Activated naive CD4-positive, alpha-beta T cell treated with Interleukin-2 at 50 U/mL for 16 hours (primary cell): Measurements from ENCODE around the gene GSTA1.
"Not testable (repeated sequence)": the region's sequence is repeated elsewhere in the genome, so short reads cannot be mapped to it uniquely, and the experiment has no call there.

Experiments used
- DNase-seq: peaks from one replicate; pipeline ENCODE4 v3.0.0-alpha.2; 2020

Gene GSTA1

DNA sequence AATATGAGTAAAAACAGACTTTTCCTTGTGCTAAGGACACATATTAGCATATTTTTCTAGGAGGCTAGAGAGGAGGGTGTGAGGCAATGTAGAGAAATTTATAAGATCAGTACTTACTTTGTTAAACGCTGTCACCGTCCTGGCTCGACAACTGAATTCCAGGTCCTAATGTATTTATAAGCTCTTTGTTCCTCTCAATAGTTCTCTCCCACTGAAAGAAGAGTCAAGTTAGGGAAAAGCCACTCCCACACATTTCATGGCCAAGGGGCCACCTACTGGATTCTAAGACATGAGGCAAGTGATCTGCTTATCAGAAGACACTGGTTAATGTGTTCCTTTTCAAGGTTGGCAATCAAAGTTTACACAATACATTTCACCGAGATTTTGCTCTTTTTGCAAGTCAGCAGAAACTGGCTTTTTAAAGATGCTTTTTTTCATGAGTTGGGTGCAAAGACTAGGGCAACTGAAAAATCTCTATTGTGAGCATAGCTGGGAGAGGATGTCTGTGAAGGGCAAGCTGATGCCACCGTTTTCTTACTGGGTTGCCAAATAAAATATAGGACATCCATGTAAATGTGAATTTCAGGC, at the start of gene GSTA1:
Gene GSTA1, minus strand, starts transcription at position 149 of the 588 bp plus-strand sequence. CDS start 4,549 bp downstream, outside the sequence.
- DNase-seq = not testable (repeated sequence)

DNA sequence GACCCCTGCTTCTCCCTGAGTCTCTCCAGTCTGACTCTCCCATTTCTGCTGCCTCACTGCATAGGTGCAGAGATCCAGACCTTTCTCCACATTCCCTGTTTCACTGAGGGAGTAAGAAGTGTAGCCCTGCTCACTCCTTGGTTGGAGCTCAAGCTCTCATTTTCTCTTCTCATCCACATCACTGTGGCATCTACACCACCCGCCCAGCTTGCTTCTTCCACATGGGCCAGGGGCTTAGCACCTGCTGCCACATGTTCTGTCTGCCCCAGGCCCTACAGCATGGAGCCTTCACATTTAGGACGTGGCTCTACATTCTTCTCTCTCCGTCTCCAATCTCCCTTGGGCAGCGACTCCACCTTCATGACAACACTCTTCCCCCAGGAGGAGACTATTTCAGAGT, 45.5 kb upstream of the GSTA1 start:
- no peak for DNase-seq

DNA sequence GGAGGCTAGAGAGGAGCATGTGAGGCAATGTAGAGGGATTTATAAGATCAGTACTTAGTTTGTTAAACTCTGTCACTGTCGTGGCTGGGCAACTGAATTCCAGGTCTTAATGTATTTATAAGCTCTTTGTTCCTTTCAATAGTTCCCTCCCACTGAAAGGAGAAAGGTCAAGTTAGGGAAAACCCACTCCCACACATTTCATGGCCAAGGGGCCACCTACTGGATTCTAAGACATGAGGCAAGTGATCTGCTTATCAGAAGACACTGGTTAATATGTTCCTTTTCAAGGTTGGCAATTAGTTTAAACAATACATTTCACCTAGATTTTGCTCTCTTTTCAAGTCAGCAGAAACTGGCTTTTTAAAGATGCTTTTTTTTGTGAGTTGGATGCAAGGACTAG, 42.4 kb upstream of the GSTA1 start:
- DNase-seq = no peak

DNA sequence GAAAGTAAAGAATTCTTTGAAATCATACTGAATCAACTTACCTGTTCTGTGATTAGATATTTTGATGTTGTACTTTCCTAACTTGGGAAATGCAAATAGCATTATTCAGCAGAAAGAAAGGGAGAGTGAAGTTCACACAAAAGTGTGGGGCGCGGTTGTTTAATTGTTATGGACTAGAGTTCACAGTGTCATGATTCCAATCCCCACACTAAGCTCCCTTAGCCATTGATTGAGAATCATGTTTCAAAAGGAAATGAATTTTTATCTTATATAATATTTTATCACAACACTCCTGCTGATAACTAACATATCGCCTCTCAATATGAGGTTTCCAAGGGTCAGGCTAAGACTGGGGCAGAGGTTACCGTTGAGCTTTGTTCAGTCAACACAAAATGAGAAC, 40.0 kb upstream of the GSTA1 start:
- no peak for DNase-seq

DNA sequence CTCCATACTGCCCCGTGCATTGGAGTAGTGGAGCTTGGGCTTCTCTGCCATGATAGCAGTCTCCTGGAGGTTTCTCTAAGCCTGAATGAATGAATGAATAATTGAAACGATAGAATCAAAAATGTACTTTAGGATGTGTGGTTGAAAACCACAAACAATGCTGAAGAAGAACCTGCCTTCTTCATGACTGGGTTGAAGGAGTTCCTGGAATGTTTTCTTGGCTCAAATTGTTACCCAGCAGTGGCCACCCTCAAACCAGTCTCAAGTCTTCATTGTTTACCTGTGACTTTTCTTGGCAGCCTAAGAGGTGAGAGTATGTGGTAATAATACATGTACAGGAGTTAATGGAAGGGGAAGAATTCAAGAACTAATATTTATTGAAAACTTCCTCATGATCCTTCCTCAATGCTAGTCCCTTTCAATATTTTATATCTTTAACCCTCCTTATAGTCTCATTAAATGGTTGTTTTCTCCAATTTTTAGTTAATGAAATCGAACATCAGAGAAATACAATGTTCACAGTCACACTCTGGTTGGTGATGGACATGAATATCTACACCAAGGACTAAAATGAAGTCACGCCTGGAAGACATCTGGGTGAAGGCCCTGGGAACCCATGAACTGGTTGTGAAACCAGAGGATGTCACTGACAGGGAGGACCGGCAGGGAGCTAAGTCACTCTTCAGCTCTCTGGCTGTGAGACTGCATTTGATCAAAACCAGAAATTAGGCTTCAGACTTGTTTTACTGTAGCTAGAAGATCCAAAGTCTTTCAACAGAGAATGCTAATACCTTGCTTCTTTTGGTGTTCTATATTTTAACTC, 37.4 kb upstream of the GSTA1 start, which contains the start of gene GSTA5:
Gene GSTA5, minus strand, starts transcription at position 51 of the 823 bp plus-strand sequence.
- DNase-seq = no peak

DNA sequence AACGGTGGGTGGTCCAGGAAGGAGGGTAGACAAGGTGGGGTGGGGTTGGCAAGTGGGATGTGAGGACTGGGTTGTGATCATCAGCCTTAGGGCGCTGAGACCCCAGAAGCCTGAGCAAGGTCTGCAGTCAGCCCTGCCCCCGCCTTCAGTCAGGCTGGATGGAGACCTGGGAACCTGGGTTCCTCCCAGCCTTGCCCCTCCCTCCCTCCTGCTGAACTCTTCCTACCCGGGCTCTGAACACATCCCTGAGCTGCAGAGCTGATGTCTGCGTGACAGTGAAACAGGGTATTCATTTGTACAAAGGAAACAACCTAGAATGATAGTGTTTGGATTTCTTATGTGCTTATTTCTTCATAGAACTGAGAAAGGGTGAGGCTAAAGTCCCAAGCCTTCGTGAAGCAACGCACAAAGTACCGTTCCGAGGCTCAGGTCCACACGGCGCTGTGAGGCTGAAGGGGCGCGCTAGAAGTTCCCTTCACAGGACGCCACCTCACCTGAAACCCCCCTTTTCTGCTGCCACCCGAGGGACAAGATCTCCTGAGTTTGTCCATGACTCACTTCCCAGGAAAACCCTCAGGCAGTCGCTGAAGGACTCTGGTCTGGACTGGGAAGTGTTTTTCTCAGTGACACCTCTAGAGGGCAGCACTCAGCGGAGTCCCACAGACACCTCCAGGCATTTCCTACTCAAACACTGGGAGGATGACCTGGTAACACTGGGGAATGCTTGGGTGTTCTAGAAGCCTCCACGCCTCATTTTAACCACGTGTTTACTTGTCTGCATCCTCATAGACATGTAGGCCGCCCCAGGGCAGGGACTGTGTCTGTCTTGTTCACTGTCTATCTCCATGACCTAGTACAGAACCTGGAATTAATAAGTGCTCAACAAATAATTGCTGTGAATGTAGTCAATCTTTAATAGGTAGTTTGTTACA, 35.8 kb upstream of the GSTA1 start:
- DNase-seq = peak; percentile 49

DNA sequence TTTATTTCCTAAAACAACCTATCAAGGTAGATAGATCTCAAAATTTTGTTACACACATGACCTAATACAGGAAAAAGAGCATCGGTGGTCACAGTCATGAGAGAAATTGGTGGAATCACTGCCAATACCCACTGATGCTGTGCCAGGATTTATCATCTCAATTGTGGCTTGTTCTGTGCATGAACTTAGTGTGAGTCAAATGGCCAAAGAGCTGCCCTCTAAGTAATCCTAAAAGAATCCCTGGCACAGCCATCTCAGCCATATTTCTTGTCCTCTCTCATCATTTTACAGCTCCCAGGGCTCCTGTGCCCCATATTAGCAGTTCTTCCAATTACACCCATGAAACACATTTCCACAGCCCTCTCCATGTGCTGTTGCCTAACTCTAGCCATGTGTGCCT, 30.9 kb upstream of the GSTA1 start:
- no peak for DNase-seq

DNA sequence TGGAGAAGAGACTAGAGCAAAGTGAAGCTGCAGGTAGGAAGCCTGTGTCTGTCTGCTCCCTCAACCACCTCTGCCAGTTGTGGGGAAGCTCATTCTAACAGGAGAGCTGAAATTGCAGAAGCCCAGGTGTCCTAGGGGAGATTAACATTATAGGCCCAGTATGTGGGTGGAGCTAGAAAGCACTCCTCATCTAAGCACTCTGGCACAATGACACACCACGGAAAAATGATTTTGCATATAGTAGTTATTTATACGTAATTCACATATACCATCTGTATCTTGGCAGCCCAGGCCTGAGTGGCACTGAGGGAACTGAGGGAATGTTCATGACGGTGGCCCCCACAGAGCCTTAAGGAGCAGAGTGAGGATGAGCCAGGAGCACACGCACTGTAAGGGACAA, 27.3 kb upstream of the GSTA1 start:
- DNase-seq = not testable (repeated sequence)

DNA sequence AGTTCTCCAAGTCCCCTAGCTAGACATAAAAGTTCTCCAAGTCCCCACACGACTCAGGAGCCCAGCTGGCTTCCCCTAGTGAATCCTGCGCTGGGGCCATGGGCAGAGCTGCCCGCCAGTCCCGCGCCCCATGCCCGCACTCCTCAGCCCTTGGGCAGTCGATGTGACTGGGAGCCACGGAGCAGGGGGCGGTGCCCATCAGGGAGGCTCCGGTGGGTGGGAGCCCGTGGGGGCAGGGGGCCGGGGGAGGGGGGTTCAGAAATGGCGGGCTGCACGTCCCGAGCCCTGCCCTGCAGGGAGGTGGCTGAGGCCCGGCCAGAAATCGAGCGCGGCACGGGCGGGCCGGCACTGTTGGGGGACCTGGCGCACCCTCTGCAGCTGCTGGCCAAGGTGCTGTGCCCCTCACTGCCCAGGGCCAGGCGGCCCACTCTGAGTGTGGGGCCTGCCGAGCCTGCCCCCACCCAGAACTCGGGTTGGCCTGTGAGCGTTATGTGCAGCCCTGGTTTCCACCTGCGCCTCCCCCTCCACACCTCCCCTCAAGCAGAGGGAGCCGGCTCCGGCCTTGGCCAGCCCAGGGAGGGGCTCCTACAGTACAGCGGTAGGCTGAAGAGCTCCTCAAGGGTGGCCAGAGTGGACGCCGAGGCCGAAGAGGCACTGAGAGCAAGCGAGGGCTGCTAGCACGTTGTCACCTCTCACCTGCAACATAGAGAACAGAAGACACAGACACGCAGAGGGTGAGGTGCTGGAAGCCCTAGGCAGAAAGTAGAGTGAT, 25.6 kb upstream of the GSTA1 start:
- DNase-seq = no peak

DNA sequence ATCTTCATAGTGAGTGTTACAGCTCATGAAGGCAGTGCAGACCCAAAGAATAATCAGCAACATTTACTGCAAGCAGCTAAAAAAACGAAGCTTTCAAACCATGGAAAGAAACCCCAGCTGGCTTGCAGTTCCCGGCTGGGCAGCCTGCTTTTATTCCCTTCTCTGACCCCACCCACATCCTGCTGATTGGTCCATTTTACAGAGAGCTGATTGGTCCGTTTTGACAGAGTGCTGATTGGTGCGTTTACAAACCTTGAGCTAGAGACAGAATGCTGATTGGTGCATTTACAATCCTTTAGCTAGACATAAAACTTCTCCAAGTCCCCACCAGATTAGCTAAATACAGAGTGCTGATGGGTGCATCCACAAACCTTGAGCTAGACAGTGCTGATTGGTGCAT, 25.0 kb upstream of the GSTA1 start:
- DNase-seq = not testable (repeated sequence)

DNA sequence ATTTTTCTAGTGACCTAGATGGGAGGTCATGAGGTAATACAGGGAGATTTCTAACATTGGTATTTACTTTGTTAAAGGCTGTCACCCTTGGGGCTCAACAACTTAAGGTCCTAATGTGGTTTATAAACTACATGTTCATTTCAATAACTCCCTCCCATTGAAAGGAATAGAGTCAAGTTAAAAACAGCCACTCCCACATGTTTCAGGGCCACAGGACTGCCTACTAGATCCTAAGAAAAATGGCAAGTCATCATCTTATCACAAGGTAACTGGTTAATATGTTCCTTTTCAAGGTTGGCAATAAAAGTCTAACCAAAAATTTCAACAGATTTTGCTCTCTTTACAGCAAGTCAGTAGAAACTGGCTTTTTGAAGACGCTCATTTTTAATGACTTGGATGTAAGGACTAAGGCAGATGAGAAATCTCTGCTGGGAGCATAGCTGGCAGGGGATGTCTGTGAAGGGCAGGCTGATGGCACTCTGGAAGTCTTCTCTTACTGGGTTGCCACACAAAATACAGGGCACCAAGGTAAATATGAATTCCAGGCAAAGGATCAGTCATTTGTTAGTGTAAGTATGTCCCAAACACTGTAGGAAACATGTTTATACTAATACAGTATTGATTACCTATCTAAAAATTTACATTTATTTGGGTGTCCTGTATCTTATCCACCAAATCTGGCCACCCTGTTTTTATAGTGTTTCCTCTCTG, 23.6 kb upstream of the GSTA1 start:
- DNase-seq = not testable (repeated sequence)

DNA sequence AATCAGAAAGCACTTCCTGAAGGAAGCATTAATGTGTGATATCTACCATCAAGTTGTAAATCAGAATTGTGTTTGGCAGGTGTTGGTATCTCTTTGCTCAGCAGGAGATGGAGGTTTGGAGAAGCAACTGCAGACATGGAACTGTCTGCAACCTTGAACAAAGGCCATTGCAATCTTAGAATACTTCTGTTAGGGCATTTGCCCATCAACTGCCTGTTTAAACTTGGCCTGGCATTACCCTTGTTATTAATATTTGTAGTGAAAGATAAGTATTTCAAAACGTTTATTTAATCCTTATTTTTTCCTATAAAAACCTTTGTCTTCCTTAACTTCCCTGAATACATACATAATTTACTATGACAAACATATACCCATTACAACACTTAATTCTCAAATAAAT, 22.9 kb upstream of the GSTA1 start:
- no peak for DNase-seq

DNA sequence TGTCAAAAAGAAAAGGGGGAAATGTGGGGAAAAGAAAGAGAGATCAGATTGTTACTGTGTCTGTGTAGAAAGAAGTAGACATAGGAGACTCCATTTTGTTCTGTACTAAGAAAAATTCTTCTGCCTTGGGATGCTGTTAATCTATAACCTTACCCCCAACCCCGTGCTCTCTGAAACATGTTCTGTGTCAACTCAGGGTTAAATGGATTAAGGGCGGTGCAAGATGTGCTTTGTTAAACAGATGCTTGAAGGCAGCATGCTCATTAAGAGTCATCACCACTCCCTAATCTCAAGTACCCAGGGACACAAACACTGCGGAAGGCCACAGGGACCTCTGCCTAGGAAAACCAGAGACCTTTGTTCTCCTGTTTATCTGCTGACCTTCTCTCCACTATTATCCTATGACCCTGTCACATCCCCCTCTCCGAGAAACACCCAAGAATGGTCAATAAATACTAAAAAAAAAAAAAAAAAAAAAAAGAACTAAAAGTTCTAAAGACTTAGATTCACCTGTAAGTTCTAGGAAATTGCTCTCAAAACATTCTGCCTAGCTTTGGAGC, 22.4 kb upstream of the GSTA1 start:
- DNase-seq = not testable (repeated sequence)

DNA sequence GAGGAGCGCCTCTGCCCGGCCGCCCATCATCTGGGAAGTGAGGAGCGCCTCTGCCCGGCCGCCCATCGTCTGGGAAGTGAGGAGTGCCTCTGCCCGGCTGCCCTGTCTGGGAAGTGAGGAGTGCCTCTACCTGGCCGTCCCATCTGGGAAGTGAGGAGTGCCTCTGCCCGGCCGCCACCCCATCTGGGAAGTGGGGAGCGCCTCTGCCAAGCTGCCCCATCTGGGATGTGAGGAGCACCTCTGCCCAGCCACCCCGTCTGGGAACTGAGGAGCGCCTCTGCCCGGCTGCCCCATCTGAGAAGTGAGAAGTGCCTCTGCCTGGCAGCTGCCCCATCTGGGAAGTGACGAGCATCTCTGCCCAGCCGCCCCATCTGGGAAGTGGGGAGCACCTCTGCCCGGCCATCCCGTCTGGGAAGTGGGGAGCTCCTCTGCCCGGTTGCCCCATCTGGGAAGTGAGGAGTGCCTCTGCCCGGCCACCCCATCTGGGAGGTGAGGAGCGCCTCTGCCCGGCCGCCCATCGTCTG, 21.7 kb upstream of the GSTA1 start:
- not testable (repeated sequence) for DNase-seq

DNA sequence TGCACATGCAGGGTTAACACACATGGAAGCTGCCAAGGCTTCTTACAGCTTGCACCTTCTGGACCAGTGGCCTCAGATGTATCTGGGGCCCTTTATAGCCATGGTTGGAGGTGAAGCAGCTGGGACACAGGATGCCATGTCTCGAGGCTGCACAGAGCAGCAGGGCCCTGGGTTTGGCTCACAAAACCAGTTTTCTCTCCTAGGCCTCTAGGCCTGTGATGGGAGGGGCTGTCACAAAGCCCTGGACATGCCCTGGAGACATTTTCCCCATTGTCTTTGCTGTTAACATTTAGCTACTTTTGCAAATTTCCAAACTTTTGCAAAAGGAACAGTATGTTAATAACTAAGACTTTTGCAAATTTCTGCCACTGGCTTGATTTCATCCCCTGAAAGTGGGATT, 18.2 kb upstream of the GSTA1 start:
- no peak for DNase-seq

DNA sequence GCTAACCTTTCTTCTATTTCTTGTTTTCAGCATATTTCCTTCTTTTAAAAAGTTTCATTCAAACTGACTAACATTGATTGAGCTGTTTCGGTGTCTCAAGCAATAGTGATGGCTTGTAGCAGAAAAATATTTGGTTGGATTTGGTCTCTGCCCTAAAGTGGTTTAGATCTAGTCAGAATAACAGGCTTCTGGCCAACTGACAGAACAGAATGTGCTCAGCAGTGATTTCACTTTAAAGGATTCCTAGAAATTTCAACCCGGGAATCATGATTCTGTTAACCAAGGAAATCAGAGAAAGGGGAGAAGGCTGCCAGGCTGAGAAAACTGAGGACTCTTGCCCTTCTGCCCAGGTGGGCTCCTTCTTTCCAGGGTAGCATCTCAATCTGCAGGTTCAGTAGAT, 16.6 kb upstream of the GSTA1 start:
- DNase-seq = no peak

DNA sequence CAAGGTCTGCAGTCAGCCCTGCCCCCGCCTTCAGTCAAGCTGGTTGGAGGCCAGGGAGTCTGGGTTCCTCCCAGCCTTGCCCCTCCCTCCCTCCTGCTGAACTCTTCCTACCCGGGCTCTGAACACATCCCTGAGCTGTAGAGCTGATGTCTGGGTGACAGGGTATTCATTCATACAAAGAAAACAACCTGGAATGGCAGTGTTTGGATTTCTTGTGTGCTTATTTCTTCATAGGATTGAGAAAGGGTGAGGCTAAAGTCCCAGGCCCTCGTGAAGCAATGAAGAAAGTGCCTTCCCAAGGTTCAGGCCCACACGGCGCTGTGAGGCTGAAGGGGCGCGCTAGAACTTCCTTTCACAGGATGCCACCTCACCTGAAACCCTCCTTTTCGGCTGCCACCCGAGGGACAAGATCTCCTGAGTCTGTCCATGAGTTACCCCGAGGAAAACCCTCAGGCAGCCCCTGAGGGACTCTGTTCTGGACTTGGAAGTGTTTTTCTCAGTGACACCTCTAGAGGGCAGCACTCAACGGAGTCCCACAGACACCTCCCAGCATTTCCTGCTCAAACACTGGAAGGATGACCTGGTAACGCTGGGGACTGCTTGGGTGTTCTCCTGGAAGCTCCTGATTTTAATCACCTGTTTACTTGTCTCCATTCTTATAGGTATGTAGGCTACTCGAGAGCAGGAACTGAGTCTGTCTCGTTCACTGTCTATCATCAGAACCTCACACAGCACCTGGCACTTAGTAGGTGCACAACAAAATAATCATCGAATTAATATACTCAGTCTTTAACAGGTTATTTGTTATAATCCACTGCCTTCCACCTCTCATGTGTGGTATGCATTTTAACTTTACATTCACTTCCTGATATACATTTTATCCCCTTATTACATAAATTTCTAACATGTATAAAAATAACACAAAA, 11.8 kb upstream of the GSTA1 start:
- DNase-seq = peak; percentile 37

DNA sequence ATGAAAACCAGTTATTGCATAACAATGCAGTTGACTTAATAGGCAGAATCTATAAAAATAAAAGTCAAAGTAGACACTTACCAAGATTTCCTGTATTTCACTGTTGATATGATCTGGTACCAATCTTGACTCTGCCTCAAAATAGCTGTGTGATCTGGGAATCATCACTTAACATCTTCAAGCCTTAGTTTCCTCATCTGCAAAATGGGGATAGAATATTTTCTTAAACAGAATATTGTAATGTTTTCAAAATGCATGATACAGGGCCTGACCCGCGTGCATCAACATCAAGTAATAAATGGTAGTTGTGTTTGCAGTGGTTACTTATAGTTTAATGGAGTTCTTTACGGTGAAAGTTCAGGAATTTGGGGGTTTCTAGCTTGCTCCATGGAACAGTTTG, 10.9 kb upstream of the GSTA1 start:
- not testable (repeated sequence) for DNase-seq

DNA sequence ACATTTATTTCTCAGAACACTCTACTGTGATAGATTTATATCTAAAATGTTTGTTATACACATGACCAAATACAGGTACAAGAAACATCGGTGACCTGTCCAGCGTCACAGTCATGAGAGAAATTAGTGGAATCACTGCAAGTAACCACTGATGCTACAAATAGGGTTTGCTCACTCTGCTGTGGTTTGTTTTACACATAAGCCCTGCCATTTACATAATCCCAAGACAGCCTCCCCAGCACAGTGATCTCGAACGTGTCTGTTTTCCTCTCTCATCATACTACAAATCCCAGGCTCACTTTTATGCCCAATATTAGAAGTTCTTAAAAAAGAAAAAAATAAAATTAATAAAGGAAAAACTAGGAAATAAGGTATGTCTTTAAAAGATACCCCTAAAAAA, 6.2 kb upstream of the GSTA1 start:
- DNase-seq = not testable (repeated sequence)

DNA sequence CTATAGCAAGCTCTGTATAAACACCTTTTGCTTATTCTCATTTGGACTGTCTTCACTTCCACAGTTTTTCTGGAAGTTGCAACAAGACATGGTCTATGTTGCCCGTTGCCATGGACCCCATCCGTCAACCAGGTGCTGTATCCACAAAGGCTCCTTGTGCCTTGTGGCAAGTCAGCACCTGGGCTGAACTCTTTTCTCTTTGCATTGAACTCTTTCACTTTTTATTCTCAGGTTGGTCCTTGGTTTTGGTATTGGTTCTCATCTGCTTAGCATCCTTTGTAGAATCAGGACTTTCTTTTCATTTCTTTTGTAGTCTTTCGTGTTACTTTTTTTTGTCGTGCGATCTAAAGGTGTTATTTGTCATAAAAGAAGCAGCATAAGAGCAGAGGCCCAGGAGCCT, 5.0 kb upstream of the GSTA1 start:
- no peak for DNase-seq
